NB4 (cell line): Measurements from ENCODE around the gene TAF10.

Source experiments
- MYC ChIP-seq: IDR thresholded peaks from 2 replicates; pipeline ENCODE4 v1.6.1; 2011; ENCODE audit warnings: low read depth, low read length
- TF ChIP-seq, protein P1 (sequence below): IDR thresholded peaks from one replicate; pipeline ENCODE4 v1.5.1; 2012; ENCODE audit warnings: low read depth, low read length

DNA sequence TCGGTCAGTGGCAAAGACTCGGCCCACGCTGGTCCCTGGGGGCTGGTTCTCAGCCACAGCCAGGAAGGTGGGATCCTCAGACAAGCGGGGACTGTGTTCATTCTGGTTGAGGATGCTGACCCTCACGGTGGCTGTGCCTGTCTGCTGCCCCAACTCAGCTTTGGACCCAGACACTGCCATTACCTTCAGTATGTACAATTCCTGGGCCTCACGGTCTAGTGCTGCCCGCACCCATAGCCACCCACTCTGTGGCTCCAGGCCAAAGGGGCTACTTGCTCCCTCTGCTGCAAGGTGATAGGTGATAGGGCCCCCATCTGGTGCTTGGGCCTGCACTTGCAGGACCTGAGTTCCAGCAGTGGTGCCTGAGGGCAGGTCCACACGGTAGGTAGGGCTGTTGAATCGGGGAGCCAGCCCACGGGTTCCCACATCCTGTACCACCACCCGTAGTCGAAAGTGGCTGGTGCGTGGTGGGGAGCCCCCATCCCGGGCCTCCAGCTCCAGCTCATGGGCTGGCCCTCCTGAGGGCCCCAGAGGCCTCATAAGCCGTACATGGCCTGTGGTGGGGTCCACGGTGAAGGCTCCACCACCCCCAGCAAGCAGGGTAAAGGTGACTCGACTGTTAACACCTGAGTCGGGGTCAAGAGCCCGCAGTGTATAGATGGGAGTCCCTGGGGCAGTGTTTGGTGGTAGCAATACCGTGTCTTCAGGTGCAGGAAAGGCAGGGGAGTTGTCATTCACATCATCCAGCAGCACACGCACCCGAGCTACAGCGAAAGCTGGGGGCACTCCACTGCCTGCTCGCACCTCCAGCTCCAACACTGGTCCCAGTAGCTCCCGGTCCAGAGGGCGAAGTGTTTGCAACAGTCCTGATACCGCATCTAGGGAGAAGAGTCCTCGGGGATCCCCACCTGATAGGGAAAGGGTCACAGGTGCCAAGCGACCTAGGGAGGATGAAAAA lies 20.4 kb upstream of the TAF10 start:
- TF ChIP-seq, protein P1, sequence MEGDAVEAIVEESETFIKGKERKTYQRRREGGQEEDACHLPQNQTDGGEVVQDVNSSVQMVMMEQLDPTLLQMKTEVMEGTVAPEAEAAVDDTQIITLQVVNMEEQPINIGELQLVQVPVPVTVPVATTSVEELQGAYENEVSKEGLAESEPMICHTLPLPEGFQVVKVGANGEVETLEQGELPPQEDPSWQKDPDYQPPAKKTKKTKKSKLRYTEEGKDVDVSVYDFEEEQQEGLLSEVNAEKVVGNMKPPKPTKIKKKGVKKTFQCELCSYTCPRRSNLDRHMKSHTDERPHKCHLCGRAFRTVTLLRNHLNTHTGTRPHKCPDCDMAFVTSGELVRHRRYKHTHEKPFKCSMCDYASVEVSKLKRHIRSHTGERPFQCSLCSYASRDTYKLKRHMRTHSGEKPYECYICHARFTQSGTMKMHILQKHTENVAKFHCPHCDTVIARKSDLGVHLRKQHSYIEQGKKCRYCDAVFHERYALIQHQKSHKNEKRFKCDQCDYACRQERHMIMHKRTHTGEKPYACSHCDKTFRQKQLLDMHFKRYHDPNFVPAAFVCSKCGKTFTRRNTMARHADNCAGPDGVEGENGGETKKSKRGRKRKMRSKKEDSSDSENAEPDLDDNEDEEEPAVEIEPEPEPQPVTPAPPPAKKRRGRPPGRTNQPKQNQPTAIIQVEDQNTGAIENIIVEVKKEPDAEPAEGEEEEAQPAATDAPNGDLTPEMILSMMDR, result no peak
- no peak for TF ChIP-seq MYC
